ENCODE data around the gene LOXL1.

Gene LOXL1

DNA sequence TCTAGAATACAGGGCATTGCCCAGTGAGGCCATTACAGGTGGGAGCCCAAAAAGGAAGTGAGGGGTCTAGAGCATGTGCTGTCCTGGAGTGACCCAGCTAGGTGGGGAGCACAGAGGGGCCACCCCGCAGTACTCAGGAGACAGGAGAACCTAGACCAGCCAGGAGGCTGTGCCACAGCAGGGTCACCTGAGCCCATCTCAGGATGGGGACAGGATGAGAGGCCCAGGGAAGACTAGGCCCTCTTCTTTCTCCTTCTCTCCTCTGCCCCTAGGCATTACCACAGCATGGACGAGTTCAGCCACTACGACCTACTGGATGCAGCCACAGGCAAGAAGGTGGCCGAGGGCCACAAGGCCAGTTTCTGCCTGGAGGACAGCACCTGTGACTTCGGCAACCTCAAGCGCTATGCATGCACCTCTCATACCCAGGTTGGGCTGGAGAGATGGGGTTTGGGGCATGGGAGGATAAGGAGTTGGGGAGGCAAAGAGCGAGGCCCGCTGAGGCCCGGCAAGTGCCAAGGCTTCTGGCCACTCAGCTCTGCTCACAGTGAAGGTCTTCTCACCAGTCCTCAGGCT, 20.6 kb downstream of the LOXL1 start:
- Mint-ChIP-seq H3K4me3 (no peak overlapping the region), H3K36me3 (ENCODE audit: low read depth) (no peaks in the 10 kb centered on the region), H3K27ac (no peak overlapping the region), H3K9me3 (no peaks in the 10 kb centered on the region), H3K27me3 (ENCODE audit: low read depth) (peaks cover 14% of the 10 kb centered on the region), H3K4me1 (ENCODE audit: low read depth) (peaks cover 6% of the 10 kb centered on the region)

GRCh38 chr15:73947651-73948050, 21.4 kb downstream of the LOXL1 start:
- Mint-ChIP-seq H3K9me3 (no peaks in the 10 kb centered on the region), H3K4me1 (ENCODE audit: low read depth) (peaks cover 5% of the 10 kb centered on the region), H3K36me3 (ENCODE audit: low read depth) (no peaks in the 10 kb centered on the region), H3K4me3 (no peak overlapping the region), H3K27me3 (ENCODE audit: low read depth) (peaks cover 14% of the 10 kb centered on the region), H3K27ac (no peak overlapping the region)

DNA sequence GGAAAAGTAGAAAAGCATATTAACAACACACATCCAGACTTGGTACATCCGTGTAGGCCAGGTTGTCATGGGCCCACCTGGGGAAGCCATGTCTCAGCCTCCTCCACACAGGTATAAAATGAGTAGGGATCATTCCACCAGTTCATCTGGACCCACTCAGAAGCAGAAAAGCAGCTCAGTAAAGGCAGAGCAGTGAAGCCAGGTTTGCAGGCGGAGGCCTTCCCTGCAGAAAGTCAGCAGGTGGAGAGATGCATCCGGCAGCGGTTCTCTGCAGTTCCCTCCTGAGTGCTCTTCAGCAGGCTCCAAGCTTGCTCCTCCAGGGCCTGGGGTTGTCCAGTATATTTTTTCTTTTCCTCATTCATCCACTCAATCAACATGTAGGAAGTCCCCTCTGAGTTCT, 22.1 kb downstream of the LOXL1 start:
- Mint-ChIP-seq H3K4me3 (no peak overlapping the region), H3K4me1 (ENCODE audit: low read depth) (peaks cover 5% of the 10 kb centered on the region), H3K36me3 (ENCODE audit: low read depth) (no peaks in the 10 kb centered on the region), H3K27ac (no peak overlapping the region), H3K27me3 (ENCODE audit: low read depth) (peaks cover 10% of the 10 kb centered on the region), H3K9me3 (no peaks in the 10 kb centered on the region)

DNA sequence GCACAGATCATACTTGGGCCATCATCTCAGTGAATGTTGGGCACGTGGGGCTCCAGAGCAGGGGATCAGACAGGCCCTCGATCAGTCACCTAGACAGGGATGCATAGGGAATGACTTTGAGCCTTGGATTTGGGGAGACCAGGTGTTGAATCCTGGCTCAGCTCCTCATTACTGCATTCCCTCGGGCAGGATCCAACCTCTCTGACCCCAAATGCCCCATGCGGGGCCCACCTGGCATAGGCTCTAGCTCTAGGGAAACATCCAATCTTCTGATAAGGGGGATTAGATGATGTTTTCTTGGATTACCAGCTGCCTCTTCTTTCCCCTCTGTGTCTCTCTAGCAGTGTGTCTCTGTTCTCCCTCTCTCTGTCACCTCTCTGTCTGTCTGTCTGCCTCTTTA, 22.7 kb downstream of the LOXL1 start:
- H3K4me3 Mint-ChIP-seq, result no peak overlapping the region
- H3K4me1 Mint-ChIP-seq (ENCODE audit: low read depth), result peaks cover 5% of the 10 kb centered on the region
- H3K9me3 Mint-ChIP-seq, result no peaks in the 10 kb centered on the region
- H3K27me3 Mint-ChIP-seq (ENCODE audit: low read depth), result peaks cover 6% of the 10 kb centered on the region
- H3K36me3 Mint-ChIP-seq (ENCODE audit: low read depth), result no peaks in the 10 kb centered on the region
- H3K27ac Mint-ChIP-seq, result no peak overlapping the region

- Mint-ChIP-seq H3K27me3 (ENCODE audit: low read depth) (peaks cover under 1% of the 10 kb centered on the region), H3K9me3 (no peaks in the 10 kb centered on the region), H3K4me3 (no peak overlapping the region), H3K36me3 (ENCODE audit: low read depth) (no peaks in the 10 kb centered on the region), H3K27ac (no peak overlapping the region), H3K4me1 (ENCODE audit: low read depth) (peaks cover 5% of the 10 kb centered on the region)
These were observed 23.2 kb downstream of the LOXL1 start for GRCh38 chr15:73949496-73949895.

- H3K4me3 Mint-ChIP-seq, result no peak overlapping the region
- H3K9me3 Mint-ChIP-seq, result no peaks in the 10 kb centered on the region
- H3K36me3 Mint-ChIP-seq (ENCODE audit: low read depth), result no peaks in the 10 kb centered on the region
- H3K27me3 Mint-ChIP-seq (ENCODE audit: low read depth), result no peaks in the 10 kb centered on the region
- peak overlapping the region; percentile 34 for H3K27ac Mint-ChIP-seq
- H3K4me1 Mint-ChIP-seq (ENCODE audit: low read depth), result peaks cover 5% of the 10 kb centered on the region
These were observed 24.2 kb downstream of the LOXL1 start for GRCh38 chr15:73950479-73950830.

GRCh38 chr15:73950831-73951561, 24.7 kb downstream of the LOXL1 start:
- H3K36me3 Mint-ChIP-seq (ENCODE audit: low read depth), result no peaks in the 10 kb centered on the region
- peaks cover 5% of the 10 kb centered on the region for H3K4me1 Mint-ChIP-seq (ENCODE audit: low read depth)
- H3K4me3 Mint-ChIP-seq, result peak overlapping the region; percentile 57
- H3K27ac Mint-ChIP-seq, result peak overlapping the region; percentile 79
- no peaks in the 10 kb centered on the region for H3K27me3 Mint-ChIP-seq (ENCODE audit: low read depth)
- H3K9me3 Mint-ChIP-seq, result no peaks in the 10 kb centered on the region

DNA sequence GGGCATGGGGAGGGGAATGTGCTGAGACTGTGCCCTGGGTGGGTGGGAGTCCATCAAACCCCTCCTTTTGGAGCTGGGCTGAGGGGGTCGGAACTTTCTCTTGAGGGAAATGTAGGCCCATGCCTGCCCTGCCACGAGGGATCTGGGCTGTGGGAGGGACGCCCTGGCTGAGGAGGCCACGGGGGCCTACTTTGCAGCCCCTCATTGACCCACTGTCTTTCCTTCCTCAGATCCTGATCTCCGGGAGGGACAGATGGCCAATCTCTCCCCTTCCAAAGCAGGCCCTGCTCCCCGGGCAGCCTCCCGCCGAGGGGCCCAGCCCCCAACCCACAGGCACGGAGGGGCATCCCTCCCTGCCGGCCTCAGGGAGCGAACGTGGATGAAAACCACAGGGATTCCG, 25.3 kb downstream of the LOXL1 start:
- Mint-ChIP-seq H3K27me3 (ENCODE audit: low read depth) (no peaks in the 10 kb centered on the region), H3K4me1 (ENCODE audit: low read depth) (peaks cover 5% of the 10 kb centered on the region), H3K9me3 (no peaks in the 10 kb centered on the region), H3K36me3 (ENCODE audit: low read depth) (no peaks in the 10 kb centered on the region), H3K27ac (no peak overlapping the region), H3K4me3 (no peak overlapping the region)

- H3K4me3 Mint-ChIP-seq, result no peak overlapping the region
- peaks cover 7% of the 10 kb centered on the region for H3K4me1 Mint-ChIP-seq (ENCODE audit: low read depth)
- no peak overlapping the region for H3K27ac Mint-ChIP-seq
- H3K36me3 Mint-ChIP-seq (ENCODE audit: low read depth), result no peaks in the 10 kb centered on the region
- H3K27me3 Mint-ChIP-seq (ENCODE audit: low read depth), result no peaks in the 10 kb centered on the region
- H3K9me3 Mint-ChIP-seq, result no peaks in the 10 kb centered on the region
These were observed 26.1 kb downstream of the LOXL1 start for GRCh38 chr15:73952171-73952912.

- Mint-ChIP-seq H3K9me3 (no peaks in the 10 kb centered on the region), H3K4me1 (ENCODE audit: low read depth) (peaks cover 15% of the 10 kb centered on the region), H3K27me3 (ENCODE audit: low read depth) (no peaks in the 10 kb centered on the region), H3K27ac (no peak overlapping the region), H3K4me3 (no peak overlapping the region), H3K36me3 (ENCODE audit: low read depth) (no peaks in the 10 kb centered on the region)
These were observed 26.9 kb downstream of the LOXL1 start for GRCh38 chr15:73952913-73953750.

DNA sequence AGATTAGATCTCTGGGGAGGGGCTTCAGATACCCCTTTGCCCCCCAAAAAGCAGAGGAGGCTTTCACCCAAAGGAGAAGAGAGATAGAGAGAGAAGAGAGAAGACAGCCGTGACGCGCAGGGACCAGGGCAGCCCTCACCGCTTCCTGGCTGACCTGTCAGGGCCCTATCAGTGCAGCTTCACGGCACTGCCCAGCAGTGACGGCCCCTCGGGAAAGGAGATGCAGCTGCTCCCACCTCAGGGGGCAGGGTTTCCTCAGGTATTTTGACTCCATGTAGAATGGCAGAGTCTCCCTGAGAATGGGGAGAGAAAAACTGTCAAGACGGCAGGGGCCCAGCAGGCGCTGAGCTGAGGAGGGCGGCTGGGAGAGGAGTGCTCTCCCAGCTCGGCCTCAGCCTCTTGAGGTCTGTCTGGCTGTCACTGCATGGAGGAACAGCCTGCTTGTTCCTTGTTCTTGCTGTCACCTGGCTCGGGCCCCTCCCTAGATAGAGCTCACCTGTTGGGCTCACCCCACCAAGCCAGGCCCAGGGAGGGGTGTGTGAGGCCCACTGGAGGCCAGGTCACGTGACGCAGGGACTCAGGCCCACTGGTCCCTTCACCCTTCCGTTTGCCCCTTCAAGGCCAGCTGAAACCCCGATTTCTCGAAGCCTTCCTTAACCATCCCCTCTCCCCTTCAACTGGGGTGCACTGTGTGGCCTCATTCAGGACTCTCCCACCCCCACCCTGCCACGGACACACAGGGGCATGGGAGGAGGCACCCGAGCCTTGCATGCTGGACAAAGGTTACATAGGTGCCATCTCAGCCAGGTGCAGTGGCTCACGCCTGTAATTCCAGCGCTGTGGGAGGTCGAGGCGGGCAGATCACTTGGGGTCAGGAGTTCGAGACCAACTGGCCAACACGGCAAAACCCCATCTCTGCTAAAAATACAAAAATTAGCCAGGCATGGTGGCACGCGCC, 28.2 kb downstream of the LOXL1 start:
- H3K9me3 Mint-ChIP-seq, result no peaks in the 10 kb centered on the region
- H3K27me3 Mint-ChIP-seq (ENCODE audit: low read depth), result no peaks in the 10 kb centered on the region
- peaks cover 27% of the 10 kb centered on the region for H3K4me1 Mint-ChIP-seq (ENCODE audit: low read depth)
- H3K36me3 Mint-ChIP-seq (ENCODE audit: low read depth), result no peaks in the 10 kb centered on the region
- H3K4me3 Mint-ChIP-seq, result no peak overlapping the region
- H3K27ac Mint-ChIP-seq, result peak overlapping the region; percentile 65

- Mint-ChIP-seq H3K36me3 (ENCODE audit: low read depth) (no peaks in the 10 kb centered on the region), H3K27ac (no peak overlapping the region), H3K9me3 (no peaks in the 10 kb centered on the region), H3K4me1 (ENCODE audit: low read depth) (peaks cover 32% of the 10 kb centered on the region), H3K27me3 (ENCODE audit: low read depth) (no peaks in the 10 kb centered on the region), H3K4me3 (no peak overlapping the region)
These were observed 29.1 kb downstream of the LOXL1 start for GRCh38 chr15:73955326-73955725.

DNA sequence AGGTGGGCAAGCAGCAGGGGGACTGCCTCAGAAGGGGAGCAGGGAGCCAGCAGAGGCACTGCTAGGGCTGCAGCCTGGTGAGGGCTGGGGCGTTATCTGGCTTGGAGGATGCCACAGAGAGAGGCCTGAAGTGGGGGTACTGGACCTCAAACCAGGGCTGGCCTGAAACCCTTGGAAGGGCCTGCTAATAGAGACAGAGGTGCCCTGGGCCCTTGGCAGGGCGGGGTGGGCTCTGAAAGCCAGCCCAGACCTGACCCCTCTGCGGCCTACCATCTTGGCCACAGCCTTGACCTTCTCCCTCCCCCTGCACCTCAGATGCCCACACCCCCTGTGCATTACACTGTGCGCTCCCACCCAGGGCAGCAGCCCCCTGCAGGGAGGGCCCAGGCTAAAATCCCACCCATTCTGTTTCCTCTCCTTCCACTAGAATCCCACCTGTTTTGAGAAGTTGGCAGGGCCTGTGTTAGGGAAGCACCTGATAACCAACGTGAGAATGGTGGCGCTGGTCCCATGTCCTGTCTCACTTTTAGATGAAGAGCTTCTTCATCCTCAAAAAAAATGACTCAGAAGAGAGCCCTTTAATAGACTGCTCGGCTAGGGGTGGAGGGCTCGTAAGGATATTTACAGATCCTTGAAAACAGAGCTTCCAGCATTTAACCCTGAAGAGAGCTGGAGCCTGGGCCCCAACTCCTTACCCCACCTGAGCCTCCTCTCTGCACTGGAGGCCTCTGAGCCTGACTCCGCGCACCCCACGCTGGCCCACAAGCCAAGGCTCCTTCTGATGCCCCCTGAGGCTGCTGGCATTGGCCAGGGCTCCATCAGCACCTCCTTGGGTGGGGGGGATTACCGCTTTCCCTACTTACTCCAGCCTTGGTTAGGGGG, 29.8 kb downstream of the LOXL1 start:
- no peaks in the 10 kb centered on the region for H3K36me3 Mint-ChIP-seq (ENCODE audit: low read depth)
- H3K4me3 Mint-ChIP-seq, result no peak overlapping the region
- H3K27me3 Mint-ChIP-seq (ENCODE audit: low read depth), result no peaks in the 10 kb centered on the region
- H3K4me1 Mint-ChIP-seq (ENCODE audit: low read depth), result peaks cover 34% of the 10 kb centered on the region
- H3K9me3 Mint-ChIP-seq, result no peaks in the 10 kb centered on the region
- H3K27ac Mint-ChIP-seq, result no peak overlapping the region
